Thyroid gland (tissue), 4 donors: Measurements from ENCODE around the gene SCAF8.

Experiments used
- POLR2A ChIP-seq, 2 donors: fragments of 450-650 bp; IDR thresholded peaks; one replicate each; pipeline ENCODE4 v1.6.1; 2017; ENCODE audit warnings: antibody characterized with exemption in 2 of 2, mild to moderate bottlenecking in 2 of 2, moderate library complexity in 1 of 2
- TF ChIP-seq, protein P1 (sequence below), 6 experiments: fragments of 200-600 bp in 3 of 6; fragments of 450-650 bp in 3 of 6; sonication (generic) in 3 of 6; IDR thresholded peaks; one replicate each; pipeline ENCODE4 v1.5.1; 2016 to 2019; ENCODE audit warnings: antibody characterized with exemption in 6 of 6, mild to moderate bottlenecking in 2 of 6, inconsistent platforms in 1 of 6, moderate library complexity in 1 of 6

DNA sequence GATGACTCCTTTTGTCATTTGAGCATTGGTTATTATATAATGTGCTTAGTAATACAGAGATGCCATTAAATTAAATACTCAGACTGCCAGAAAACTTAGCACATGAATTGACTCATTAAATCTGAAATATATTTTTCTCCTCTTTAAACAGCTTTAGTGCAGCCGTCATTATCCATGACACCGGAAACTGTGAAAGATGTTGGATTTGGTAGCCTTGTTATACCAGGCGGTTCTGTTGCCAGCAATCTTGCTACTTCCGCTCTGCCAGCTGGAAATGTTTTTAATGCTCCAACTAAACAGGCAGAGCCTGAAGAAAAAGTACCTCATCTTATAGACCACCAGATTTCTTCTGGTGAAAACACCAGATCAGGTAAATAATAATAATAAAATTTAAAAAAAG, 97.6 kb downstream of the SCAF8 start:
- no peak for TF ChIP-seq POLR2A (IDR thresholded peaks at IDR 0.05)
- TF ChIP-seq, protein P1, sequence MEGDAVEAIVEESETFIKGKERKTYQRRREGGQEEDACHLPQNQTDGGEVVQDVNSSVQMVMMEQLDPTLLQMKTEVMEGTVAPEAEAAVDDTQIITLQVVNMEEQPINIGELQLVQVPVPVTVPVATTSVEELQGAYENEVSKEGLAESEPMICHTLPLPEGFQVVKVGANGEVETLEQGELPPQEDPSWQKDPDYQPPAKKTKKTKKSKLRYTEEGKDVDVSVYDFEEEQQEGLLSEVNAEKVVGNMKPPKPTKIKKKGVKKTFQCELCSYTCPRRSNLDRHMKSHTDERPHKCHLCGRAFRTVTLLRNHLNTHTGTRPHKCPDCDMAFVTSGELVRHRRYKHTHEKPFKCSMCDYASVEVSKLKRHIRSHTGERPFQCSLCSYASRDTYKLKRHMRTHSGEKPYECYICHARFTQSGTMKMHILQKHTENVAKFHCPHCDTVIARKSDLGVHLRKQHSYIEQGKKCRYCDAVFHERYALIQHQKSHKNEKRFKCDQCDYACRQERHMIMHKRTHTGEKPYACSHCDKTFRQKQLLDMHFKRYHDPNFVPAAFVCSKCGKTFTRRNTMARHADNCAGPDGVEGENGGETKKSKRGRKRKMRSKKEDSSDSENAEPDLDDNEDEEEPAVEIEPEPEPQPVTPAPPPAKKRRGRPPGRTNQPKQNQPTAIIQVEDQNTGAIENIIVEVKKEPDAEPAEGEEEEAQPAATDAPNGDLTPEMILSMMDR (IDR thresholded peaks at IDR 0.05) = no peak
